Neuronal stem cell (in vitro differentiated cells): Measurements from ENCODE around the gene METTL24.

ENCODE experiments used
- DNase-seq: peaks from one replicate; pipeline ENCODE4 v3.0.0-alpha.2; 2013; ENCODE audit warnings: low spot score
- H2AFZ ChIP-seq: one replicate; pipeline ENCODE4 v1.6.1; 2013; ENCODE audit warnings: mild to moderate bottlenecking, low read length, inconsistent platforms
- H2AK5ac ChIP-seq: 2 replicates; pipeline ENCODE4 v1.6.1; 2013; ENCODE audit warnings: low read depth, mild to moderate bottlenecking, inconsistent platforms, low read length, moderate library complexity, mixed read lengths
- H2BK120ac ChIP-seq: 2 replicates; pipeline ENCODE4 v1.6.1; 2013; ENCODE audit warnings: low read depth, mild to moderate bottlenecking, inconsistent platforms, low read length, moderate library complexity, mixed read lengths
- H2BK12ac ChIP-seq: one replicate; pipeline ENCODE4 v1.6.1; 2013; ENCODE audit warnings: low read length, inconsistent platforms
- H2BK15ac ChIP-seq: 2 replicates; pipeline ENCODE4 v1.6.1; 2013; ENCODE audit warnings: mild to moderate bottlenecking, low read length, inconsistent platforms, mixed read lengths
- H2BK5ac ChIP-seq: one replicate; pipeline ENCODE4 v1.6.1; 2013; ENCODE audit warnings: inconsistent platforms, mild to moderate bottlenecking, low read length, moderate library complexity
- H3K14ac ChIP-seq: one replicate; pipeline ENCODE4 v1.6.1; 2013; ENCODE audit warnings: low read length, inconsistent platforms
- H3K18ac ChIP-seq: 2 replicates; pipeline ENCODE4 v1.6.1; 2013; ENCODE audit warnings: low read length, inconsistent platforms
- H3K23ac ChIP-seq: 2 replicates; pipeline ENCODE4 v1.6.1; 2013; ENCODE audit warnings: low read depth, mild to moderate bottlenecking, mixed read lengths, low read length, inconsistent platforms; ENCODE audit not compliant: poor library complexity
- H3K27ac ChIP-seq: replicated peaks from 3 replicates; pipeline ENCODE4 v1.5.1; 2013; ENCODE audit warnings: low read length, inconsistent platforms
- H3K27me3 ChIP-seq, 3 experiments: 2 replicates each; pipeline ENCODE4 v1.6.1; 2013; ENCODE audit warnings: low read length in 3 of 3, mild to moderate bottlenecking in 2 of 3, inconsistent platforms in 1 of 3, low read depth in 1 of 3, mixed read lengths in 1 of 3, moderate library complexity in 1 of 3; ENCODE audit not compliant: control insufficient read depth in 3 of 3, insufficient read depth in 3 of 3
- H3K36me3 ChIP-seq, 2 donors: replicated peaks in 1 of 2; 2 replicates each; pipeline ENCODE4 v1.6.1; 2013; ENCODE audit warnings: low read length in 2 of 2; ENCODE audit not compliant: control insufficient read depth in 2 of 2, insufficient read depth in 2 of 2
- H3K4ac ChIP-seq: 2 replicates; pipeline ENCODE4 v1.6.1; 2013; ENCODE audit warnings: inconsistent platforms, mild to moderate bottlenecking, low read length, moderate library complexity
- H3K4me1 ChIP-seq, 2 donors: 1 replicate in 1 of 2; 2 replicates in 1 of 2; pipeline ENCODE4 v1.6.1; 2013; ENCODE audit warnings: low read length in 2 of 2, low read depth in 1 of 2; ENCODE audit not compliant: control insufficient read depth in 2 of 2, insufficient read depth in 1 of 2
- H3K4me2 ChIP-seq: one replicate; pipeline ENCODE4 v1.6.1; 2013; ENCODE audit warnings: mild to moderate bottlenecking, low read length, inconsistent platforms; ENCODE audit not compliant: insufficient read depth, poor library complexity, severe bottlenecking
- H3K4me3 ChIP-seq, 2 donors: 2 replicates each; pipeline ENCODE4 v1.5.1; 2013; ENCODE audit warnings: low read length in 2 of 2, mild to moderate bottlenecking in 2 of 2, inconsistent platforms in 1 of 2, moderate library complexity in 1 of 2
- H3K79me1 ChIP-seq: one replicate; pipeline ENCODE4 v1.6.1; 2013; ENCODE audit warnings: low read depth, mild to moderate bottlenecking, inconsistent platforms, low read length, moderate library complexity
- H3K9ac ChIP-seq: one replicate; pipeline ENCODE4 v1.6.1; 2013; ENCODE audit warnings: mild to moderate bottlenecking, low read depth, low read length, inconsistent platforms; ENCODE audit not compliant: poor library complexity
- H3K9me3 ChIP-seq, 2 donors: replicated peaks in 1 of 2; 2 replicates each; pipeline versions ENCODE3 to v1.6.1; 2013; ENCODE audit warnings: low read length in 2 of 2, mild to moderate bottlenecking in 2 of 2, inconsistent platforms in 1 of 2, low read depth in 1 of 2, mixed read lengths in 1 of 2, moderate library complexity in 1 of 2; ENCODE audit not compliant: control insufficient read depth in 2 of 2, insufficient read depth in 1 of 2
- H4K8ac ChIP-seq: one replicate; pipeline ENCODE4 v1.6.1; 2013; ENCODE audit warnings: low read depth, mild to moderate bottlenecking, inconsistent platforms, low read length, moderate library complexity
- H4K91ac ChIP-seq: one replicate; pipeline ENCODE4 v1.6.1; 2013; ENCODE audit warnings: low read length, low read depth, mild to moderate bottlenecking, inconsistent platforms; ENCODE audit not compliant: poor library complexity
- WGBS, 2 donors: extraction: QIAGEN DNeasy Blood & Tissue Kit; methylation state at CpG; one replicate each; pipeline ENCODE4 v1.1.7; 2013; ENCODE audit warnings: missing lambda C conversion rate in 2 of 2, mixed read lengths in 1 of 2; ENCODE audit not compliant: insufficient read length in 2 of 2, insufficient replicate concordance in 1 of 2; ENCODE audit errors: extremely low coverage in 2 of 2; 5-methylcytosine and 5-hydroxymethylcytosine counted together

METTL24 gene

DNA sequence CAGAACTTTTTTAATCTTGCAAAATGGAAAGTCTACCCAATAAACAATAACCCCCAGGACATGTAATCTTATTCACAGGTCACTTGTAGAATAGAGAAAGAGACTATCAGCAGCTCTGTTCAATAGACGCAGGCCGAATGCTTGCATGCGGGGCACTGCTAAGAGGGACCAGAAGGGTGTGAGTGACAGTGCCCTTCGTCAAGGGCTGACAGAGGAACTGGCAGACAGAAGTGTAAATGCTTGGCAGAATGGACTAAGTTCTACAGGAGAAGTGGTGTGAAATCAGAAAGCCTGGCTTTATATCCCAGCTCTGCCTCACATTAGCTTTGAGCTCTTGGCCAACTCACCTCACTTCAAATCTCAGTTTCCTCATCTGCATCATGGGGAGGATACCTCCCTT lies 36.3 kb upstream of the METTL24 start:
- peaks cover 2 to 5% of the 10 kb centered on the region in 2 donors for H3K4me1 ChIP-seq
- no peak overlapping the region for H3K23ac ChIP-seq
- no peak overlapping the region for H3K9ac ChIP-seq
- no peak overlapping the region for H3K4me2 ChIP-seq
- H2BK15ac ChIP-seq: no peak overlapping the region
- H3K4me3 ChIP-seq: no peak overlapping the region
- no peak overlapping the region for H2BK5ac ChIP-seq
- no peak for DNase-seq
- no peaks in the 10 kb centered on the region for H3K79me1 ChIP-seq
- H4K91ac ChIP-seq: no peak overlapping the region
- no peak overlapping the region for H4K8ac ChIP-seq
- H3K9me3 ChIP-seq: no peaks in the 10 kb centered on the region
- H2BK120ac ChIP-seq: no peak overlapping the region
- no peak overlapping the region for H3K4ac ChIP-seq
- H3K18ac ChIP-seq: no peak overlapping the region
- H3K27me3 ChIP-seq: no peaks in the 10 kb centered on the region
- no peak overlapping the region for H2BK12ac ChIP-seq
- no peak overlapping the region for H3K14ac ChIP-seq
- no peak overlapping the region for H3K27ac ChIP-seq
- H3K36me3 ChIP-seq: no peaks in the 10 kb centered on the region
- no peak overlapping the region for H2AFZ ChIP-seq
- no CpG with 5 or more reads among the region's 4 CpGs for WGBS, 2 donors
- H2AK5ac ChIP-seq: no peak overlapping the region

DNA sequence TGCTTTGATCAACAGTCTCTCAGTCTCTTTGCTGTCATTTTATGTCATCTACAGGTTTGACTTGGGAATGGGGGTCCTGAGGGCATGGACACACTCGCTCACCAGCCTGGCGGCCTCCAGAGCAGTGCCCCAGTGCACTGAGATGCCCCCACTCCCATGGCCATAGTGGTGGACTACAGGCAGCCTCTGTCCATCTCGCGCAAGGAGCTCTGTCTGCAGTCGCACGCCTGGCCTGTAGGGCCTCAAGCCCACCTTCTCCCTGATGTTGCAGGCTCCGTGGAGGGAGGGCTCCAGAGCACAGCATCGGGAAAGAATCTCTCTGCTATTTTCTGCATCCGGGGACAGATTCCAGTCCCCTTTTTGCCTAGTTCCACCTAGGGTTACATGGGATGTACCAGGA lies 34.6 kb upstream of the METTL24 start:
- H4K91ac ChIP-seq: no peak overlapping the region
- H2BK15ac ChIP-seq: no peak overlapping the region
- H3K27me3 ChIP-seq: no peaks in the 10 kb centered on the region
- H3K23ac ChIP-seq: peak overlapping the region; percentile 59
- no peak overlapping the region for H4K8ac ChIP-seq
- H3K27ac ChIP-seq: no peak overlapping the region
- no peak overlapping the region for H3K9ac ChIP-seq
- H2BK5ac ChIP-seq: no peak overlapping the region
- peaks cover 2 to 10% of the 10 kb centered on the region in 2 donors for H3K4me1 ChIP-seq
- no peak overlapping the region for H3K4me2 ChIP-seq
- H2AFZ ChIP-seq: no peak overlapping the region
- H3K18ac ChIP-seq: no peak overlapping the region
- H3K36me3 ChIP-seq: no peaks in the 10 kb centered on the region
- H3K14ac ChIP-seq: no peak overlapping the region
- H3K4ac ChIP-seq: no peak overlapping the region
- peak overlapping the region; percentile 43 for H2BK12ac ChIP-seq
- WGBS, 2 donors: no CpG with 5 or more reads among the region's 9 CpGs
- no peak for DNase-seq
- H2AK5ac ChIP-seq: no peak overlapping the region
- H3K4me3 ChIP-seq: no peak overlapping the region
- H3K9me3 ChIP-seq: no peaks in the 10 kb centered on the region
- no peaks in the 10 kb centered on the region for H3K79me1 ChIP-seq
- H2BK120ac ChIP-seq: no peak overlapping the region

DNA sequence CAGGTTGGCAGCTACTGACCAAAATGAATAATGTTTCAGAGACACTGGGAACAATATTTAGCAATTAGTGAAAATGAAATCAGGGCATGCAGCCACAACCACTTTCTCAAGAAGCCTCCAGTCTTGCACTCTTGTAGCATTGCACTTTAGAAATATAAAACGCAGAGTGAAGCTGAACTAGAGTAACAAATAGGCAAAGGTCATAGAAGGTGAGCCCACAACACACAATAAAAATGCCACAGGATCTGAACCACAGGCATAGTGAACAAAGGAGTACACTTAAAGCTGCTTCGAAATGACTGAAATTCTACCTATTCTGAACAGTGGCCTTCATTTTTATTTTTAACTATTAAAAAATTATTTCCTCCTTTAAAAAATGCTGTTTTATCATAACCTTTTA lies 32.3 kb upstream of the METTL24 start:
- Histone ChIP-seq H4K8ac (no peak overlapping the region), H2BK15ac (no peak overlapping the region), H3K27ac (no peak overlapping the region), H2AK5ac (no peak overlapping the region), H2BK12ac (no peak overlapping the region), H3K79me1 (no peaks in the 10 kb centered on the region), H3K36me3 (no peaks in the 10 kb centered on the region), H3K18ac (no peak overlapping the region), H3K23ac (no peak overlapping the region), H2BK5ac (no peak overlapping the region), H3K9me3 (no peaks in the 10 kb centered on the region), H3K4me1 (peaks cover 2 to 10% of the 10 kb centered on the region in 2 donors), H3K9ac (no peak overlapping the region), H2AFZ (no peak overlapping the region), H4K91ac (no peak overlapping the region), H3K27me3 (no peaks in the 10 kb centered on the region), H3K4me2 (no peak overlapping the region), H2BK120ac (no peak overlapping the region), H3K4ac (no peak overlapping the region), H3K4me3 (no peak overlapping the region), H3K14ac (no peak overlapping the region)
- DNase-seq: no peak
- no CpG with 5 or more reads among the region's 2 CpGs for WGBS, 2 donors

DNA sequence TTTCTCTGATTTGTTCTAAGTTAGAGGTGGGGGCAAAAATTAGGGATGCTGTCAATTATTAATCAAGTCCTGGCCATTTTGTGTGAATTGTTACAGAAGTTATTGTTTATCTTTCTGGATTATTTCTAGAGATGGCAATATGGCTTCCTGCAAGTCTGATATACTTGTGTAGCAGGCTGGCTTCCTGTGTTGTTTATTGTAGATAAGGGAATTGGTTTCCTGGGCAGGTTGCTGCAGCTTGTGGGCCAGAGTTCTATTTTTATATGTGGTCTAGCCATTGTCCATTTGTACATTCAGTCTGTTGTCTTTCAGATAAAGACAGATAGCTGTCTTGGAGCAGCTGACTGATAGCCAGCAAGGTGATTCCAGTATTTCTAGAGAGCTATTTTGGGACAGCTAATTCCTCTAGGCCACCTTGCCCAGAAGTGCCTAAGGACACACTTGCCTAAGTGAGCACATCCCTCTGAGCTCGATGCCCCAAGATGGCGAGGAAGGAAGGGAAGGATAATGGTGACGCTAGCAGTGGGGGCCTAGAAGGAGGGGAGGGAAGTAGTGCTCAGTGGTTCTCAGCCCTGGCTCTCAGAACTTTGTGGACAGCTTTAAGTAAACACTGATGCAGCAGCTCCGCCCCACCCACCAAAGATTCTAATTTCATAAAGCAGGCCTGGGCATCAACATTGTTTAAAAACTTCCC lies 31.7 kb upstream of the METTL24 start:
- peaks cover 2 to 10% of the 10 kb centered on the region in 2 donors for H3K4me1 ChIP-seq
- H3K4me3 ChIP-seq: no peak overlapping the region
- no peaks in the 10 kb centered on the region for H3K9me3 ChIP-seq
- no peaks in the 10 kb centered on the region for H3K36me3 ChIP-seq
- no peak overlapping the region for H3K27ac ChIP-seq
- no peak overlapping the region for H2BK120ac ChIP-seq
- H4K8ac ChIP-seq: no peak overlapping the region
- H2BK5ac ChIP-seq: no peak overlapping the region
- no peaks in the 10 kb centered on the region for H3K27me3 ChIP-seq
- no peak for DNase-seq
- H2AFZ ChIP-seq: no peak overlapping the region
- no peak overlapping the region for H2BK12ac ChIP-seq
- no peak overlapping the region for H2AK5ac ChIP-seq
- H3K23ac ChIP-seq: no peak overlapping the region
- H3K79me1 ChIP-seq: no peaks in the 10 kb centered on the region
- H3K9ac ChIP-seq: no peak overlapping the region
- WGBS, 2 donors: no CpG with 5 or more reads among the region's 4 CpGs
- no peak overlapping the region for H3K4me2 ChIP-seq
- no peak overlapping the region for H3K14ac ChIP-seq
- no peak overlapping the region for H4K91ac ChIP-seq
- no peak overlapping the region for H3K4ac ChIP-seq
- no peak overlapping the region for H2BK15ac ChIP-seq
- no peak overlapping the region for H3K18ac ChIP-seq
